ENCODE data around the gene VCP. TPM values are rescaled to one million over a fixed set of nuclear protein-coding genes. Genes with fewer than 3 reads are reported as not detected.

The VCP gene
- total RNA-seq, 4 donors from 2014 or later: 124 to 244 (median 150) TPM

DNA sequence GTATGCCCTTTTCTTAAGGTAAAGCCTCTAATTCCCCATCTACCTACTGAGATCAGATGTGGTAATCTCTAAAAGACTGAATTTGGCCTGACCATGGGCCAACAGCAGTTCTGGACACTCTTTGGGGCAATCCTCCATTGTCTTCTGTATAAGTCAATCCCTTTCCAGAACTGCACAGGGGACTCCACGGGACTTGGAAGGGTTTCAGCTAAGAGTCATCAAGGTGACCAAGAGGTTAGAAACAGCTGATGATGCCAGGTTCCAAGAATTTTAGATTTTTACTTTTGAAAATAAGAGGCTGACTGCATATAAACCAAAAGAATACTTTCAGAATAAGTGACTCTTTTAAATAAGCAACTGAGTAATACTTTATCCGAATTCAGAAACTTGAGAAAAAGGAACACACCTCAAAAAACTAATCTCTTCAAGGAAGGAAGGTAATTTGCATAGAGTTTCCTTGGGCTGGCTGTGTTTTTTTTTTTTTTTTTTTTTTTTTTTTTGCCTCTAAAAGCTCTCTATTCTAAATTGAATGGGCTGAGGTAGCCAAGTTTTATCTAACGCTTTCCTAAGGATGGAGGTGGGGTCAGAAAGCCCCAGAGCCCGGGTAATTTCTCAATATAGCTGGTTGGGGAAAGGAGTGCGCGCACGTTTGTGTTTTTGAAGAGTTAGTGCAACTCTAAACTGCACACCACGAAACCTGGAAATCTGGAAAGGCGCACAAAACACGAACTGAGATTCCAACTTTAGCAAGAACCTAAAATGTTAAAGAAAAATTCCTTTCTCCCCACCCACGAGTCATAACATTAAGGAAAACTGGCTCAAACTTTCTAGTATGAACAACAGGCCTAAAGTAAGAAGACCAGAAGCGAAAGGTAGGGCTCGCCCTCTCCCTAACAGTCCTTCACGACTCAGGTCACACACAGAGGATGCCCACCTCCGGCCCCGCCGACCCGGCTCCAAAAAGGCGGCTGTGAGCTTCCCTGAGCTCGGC is 1.3 kb downstream of the VCP start:
- Histone ChIP-seq H3K4me1 (peaks cover 4 to 32% (median 14%) of the 10 kb centered on the region in 4 donors), H3K27me3 (no peaks in the 10 kb centered on the region), H3K4me3 (peak overlapping the region; percentile 72 to 100 (median 84)), H3K36me3 (peaks cover 0 to 24% (median 3%) of the 10 kb centered on the region in 3 donors), H3K9me3 (no peaks in the 10 kb centered on the region), H3K27ac (peak overlapping the region; percentile 97 to 100 (median 100))
- TF ChIP-seq, protein P1, sequence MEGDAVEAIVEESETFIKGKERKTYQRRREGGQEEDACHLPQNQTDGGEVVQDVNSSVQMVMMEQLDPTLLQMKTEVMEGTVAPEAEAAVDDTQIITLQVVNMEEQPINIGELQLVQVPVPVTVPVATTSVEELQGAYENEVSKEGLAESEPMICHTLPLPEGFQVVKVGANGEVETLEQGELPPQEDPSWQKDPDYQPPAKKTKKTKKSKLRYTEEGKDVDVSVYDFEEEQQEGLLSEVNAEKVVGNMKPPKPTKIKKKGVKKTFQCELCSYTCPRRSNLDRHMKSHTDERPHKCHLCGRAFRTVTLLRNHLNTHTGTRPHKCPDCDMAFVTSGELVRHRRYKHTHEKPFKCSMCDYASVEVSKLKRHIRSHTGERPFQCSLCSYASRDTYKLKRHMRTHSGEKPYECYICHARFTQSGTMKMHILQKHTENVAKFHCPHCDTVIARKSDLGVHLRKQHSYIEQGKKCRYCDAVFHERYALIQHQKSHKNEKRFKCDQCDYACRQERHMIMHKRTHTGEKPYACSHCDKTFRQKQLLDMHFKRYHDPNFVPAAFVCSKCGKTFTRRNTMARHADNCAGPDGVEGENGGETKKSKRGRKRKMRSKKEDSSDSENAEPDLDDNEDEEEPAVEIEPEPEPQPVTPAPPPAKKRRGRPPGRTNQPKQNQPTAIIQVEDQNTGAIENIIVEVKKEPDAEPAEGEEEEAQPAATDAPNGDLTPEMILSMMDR (IDR thresholded peaks at IDR 0.05): no peak
- TF ChIP-seq POLR2A (IDR thresholded peaks at IDR 0.05): no peak
- no peak for DNase-seq

DNA sequence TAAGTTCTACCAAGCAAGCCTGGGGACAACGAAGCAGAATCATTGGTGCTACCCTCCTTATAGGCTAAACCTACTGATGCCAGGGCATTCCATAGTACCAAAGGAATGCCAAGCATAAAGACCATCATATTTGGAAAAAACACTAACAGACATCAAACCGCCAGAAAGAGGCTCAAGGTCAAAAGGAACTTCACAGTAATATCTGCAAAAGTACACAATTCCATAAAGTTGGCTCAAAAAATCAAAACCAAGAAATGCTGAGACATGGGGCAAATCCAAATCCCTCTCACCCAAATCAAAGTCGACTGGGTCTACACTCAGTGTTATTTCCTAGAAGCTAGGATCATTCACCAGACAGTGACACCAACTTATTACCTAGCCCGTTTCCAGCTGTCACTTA is 3.4 kb downstream of the VCP start:
- no peak overlapping the region for H3K4me3 ChIP-seq
- no peak for DNase-seq
- H3K27me3 ChIP-seq: no peaks in the 10 kb centered on the region
- TF ChIP-seq, protein P1 (IDR thresholded peaks at IDR 0.05): no peak
- no peak for TF ChIP-seq POLR2A (IDR thresholded peaks at IDR 0.05)
- H3K4me1 ChIP-seq: peaks cover 4 to 32% (median 14%) of the 10 kb centered on the region in 4 donors
- H3K27ac ChIP-seq: no peak overlapping the region
- no peaks in the 10 kb centered on the region for H3K9me3 ChIP-seq
- H3K36me3 ChIP-seq: peaks cover 0 to 45% (median 3%) of the 10 kb centered on the region in 3 donors

DNA sequence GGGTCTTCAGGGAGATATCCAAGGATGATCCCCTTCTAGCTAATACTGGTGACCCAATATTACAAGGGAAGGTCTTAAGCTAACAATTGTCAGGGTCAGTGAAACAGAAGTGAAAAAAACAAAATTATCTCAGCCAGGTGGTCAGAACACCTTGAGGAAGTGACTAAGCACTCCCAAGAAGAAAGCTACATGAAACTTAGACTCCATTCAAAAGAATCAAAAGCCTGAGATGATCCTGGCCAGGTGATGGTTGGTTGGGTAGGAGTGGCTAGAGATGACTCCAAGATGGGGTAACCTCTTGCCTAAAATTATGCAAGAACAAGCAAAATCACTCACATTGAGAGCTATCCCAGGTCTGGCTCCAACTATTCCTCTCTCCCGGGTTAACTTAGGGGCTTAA is 5.4 kb downstream of the VCP start:
- H3K27me3 ChIP-seq: no peaks in the 10 kb centered on the region
- H3K4me3 ChIP-seq: no peak overlapping the region
- DNase-seq: no peak
- peaks cover 0 to 64% (median 6%) of the 10 kb centered on the region in 3 donors for H3K36me3 ChIP-seq
- no peak for TF ChIP-seq POLR2A (IDR thresholded peaks at IDR 0.05)
- TF ChIP-seq, protein P1 (IDR thresholded peaks at IDR 0.05): no peak
- peaks cover 4 to 32% (median 14%) of the 10 kb centered on the region in 4 donors for H3K4me1 ChIP-seq
- H3K9me3 ChIP-seq: no peaks in the 10 kb centered on the region
- H3K27ac ChIP-seq: no peak overlapping the region

DNA sequence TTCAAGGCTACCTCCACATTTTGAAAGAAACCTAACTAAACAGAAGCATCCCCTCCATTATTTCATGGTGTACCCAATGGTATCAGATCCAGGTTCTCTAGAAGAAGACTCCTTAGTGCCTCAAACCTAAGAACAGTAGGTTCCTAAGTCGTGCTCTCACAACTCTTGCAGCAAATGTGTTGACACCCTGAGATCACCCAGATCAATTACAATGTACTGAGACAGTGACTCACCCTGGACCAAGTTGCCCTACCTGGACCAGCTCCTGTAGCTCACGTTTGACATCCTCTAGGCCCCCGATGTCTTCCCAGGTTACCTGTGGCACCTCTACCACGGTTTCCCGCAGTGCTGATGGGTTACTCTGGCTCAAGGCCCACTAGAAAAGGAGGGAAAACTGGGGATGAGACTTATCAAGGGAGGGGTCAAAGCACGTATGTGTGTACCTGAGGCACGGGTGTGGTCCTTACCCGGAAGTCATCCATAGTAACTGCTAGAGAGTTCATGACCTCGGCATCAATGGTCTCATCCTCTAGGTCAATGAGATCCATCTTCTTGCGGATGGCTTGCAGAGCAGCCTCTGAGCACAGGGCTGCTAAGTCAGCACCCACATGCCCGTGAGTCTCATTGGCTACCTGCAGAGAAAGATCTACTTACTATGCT is 11.7 kb downstream of the VCP start:
- Histone ChIP-seq H3K27me3 (no peaks in the 10 kb centered on the region), H3K36me3 (peaks cover 0 to 100% (median 8%) of the 10 kb centered on the region in 3 donors)
- TF ChIP-seq, protein P1 (IDR thresholded peaks at IDR 0.05): no peak
- no peak for TF ChIP-seq POLR2A (IDR thresholded peaks at IDR 0.05)

DNA sequence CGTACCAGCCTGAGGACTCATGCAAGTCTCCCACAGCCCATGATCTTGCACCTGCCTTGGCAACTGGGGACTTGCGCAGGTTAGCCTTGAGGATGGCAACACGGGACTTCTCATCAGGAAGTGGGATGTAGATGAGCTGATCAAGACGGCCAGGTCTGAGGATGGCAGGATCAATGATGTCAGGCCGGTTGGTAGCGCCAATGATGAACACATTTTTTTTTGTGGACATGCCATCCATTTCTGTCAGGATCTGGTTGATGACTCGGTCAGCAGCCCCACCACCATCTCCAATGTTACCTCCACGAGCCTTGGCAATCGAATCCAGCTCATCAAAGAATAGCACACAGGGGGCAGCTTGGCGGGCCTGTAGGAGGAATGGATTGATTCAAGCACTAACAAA is 13.0 kb downstream of the VCP start:
- Histone ChIP-seq H3K27me3 (no peaks in the 10 kb centered on the region), H3K36me3 (peaks cover 0 to 100% (median 8%) of the 10 kb centered on the region in 3 donors)

More for the DNA sequence above, 11.7 kb downstream of the VCP start:
- Histone ChIP-seq H3K9me3 (no peaks in the 10 kb centered on the region), H3K4me3 (no peak overlapping the region), H3K27ac (no peak overlapping the region), H3K4me1 (no peaks in the 10 kb centered on the region)
- DNase-seq: peak in 1 of 3 donors; percentile 46

More for the DNA sequence above, 13.0 kb downstream of the VCP start:
- Histone ChIP-seq H3K4me1 (no peaks in the 10 kb centered on the region), H3K4me3 (no peak overlapping the region), H3K9me3 (no peaks in the 10 kb centered on the region), H3K27ac (no peak overlapping the region)
- no peak for TF ChIP-seq POLR2A (IDR thresholded peaks at IDR 0.05)
- TF ChIP-seq, protein P1 (IDR thresholded peaks at IDR 0.05): no peak
- no peak for DNase-seq
